GM12878 (cell line): ENCODE measurements around the gene ADAMTSL3. TPM values are rescaled to one million over a fixed set of nuclear protein-coding genes. Genes with fewer than 3 reads are reported as not detected.

Experiments
- ATAC-seq: fragments of 200-7000 bp; cut with Tn5 transposase; 3 replicates; pipeline ENCODE4 v1.9.1; 2020; ENCODE audit warnings: mild to moderate bottlenecking, moderate library complexity
- BruUV-seq: library from RNA; stranded (reverse); fragments of 400-500 nt; replicated peaks from 2 replicates; lab custom pipeline; 2021; lab: Mats Ljungman, UMichigan
- CTCF ChIA-PET: fragments of 300-600 bp; sonication (Branson Sonifier 250); formaldehyde crosslinking; extraction: SDS; loops from one replicate; lab custom pipeline; 2021; ENCODE audit warnings: inconsistent platforms; lab: Yijun Ruan, JAX
- POLR2A ChIA-PET: fragments of 350-600 bp; formaldehyde crosslinking; extraction: SDS; loops from one replicate; lab custom pipeline; 2021; ENCODE audit warnings: inconsistent platforms; lab: Charles Lee
- RAD21 ChIA-PET: fragments of 300-600 bp; sonication (Branson Sonifier 250); formaldehyde crosslinking; loops from one replicate; lab custom pipeline; 2023; ENCODE audit warnings: antibody characterized with exemption; ENCODE audit not compliant: unreplicated experiment; lab: Charles Lee
- SMC1A ChIA-PET: fragments of 300-600 bp; sonication (Branson Sonifier 250); formaldehyde crosslinking; loops from one replicate; lab custom pipeline; 2023; ENCODE audit not compliant: unreplicated experiment, uncharacterized antibody; lab: Charles Lee
- DNase-seq: peaks from one replicate; pipeline ENCODE4 v3.0.0-alpha.2; 2011; ENCODE audit warnings: low read depth, low spot score
- FAIRE-seq: peaks from 3 replicates; lab custom pipeline; 2011; peaks lifted over from hg19 to GRCh38; lab: Jason Lieb, UNC
- H2AFZ ChIP-seq: 2 replicates; pipeline ENCODE4 v1.6.0; 2011; ENCODE audit warnings: low read depth, low read length, control low read depth; ENCODE audit not compliant: control insufficient read depth
- H3K27ac ChIP-seq: 2 replicates; pipeline ENCODE4 v1.5.1; 2011; ENCODE audit warnings: control low read depth; ENCODE audit not compliant: control insufficient read depth, insufficient read depth
- H3K27me3 ChIP-seq, 2 experiments: replicated peaks in 1 of 2; 2 replicates each; pipeline versions ENCODE4 v1.6.0 to v1.6.1; 2011; ENCODE audit warnings: low read length in 1 of 2; ENCODE audit not compliant: control insufficient read depth in 2 of 2, insufficient read depth in 2 of 2
- H3K36me3 ChIP-seq, 2 experiments: 2 replicates each; pipeline ENCODE4 v1.5.1; 2011; ENCODE audit warnings: low read length in 1 of 2; ENCODE audit not compliant: control insufficient read depth in 2 of 2, insufficient read depth in 2 of 2
- H3K4me1 ChIP-seq: 2 replicates; pipeline ENCODE4 v1.6.1; 2011; ENCODE audit warnings: mild to moderate bottlenecking, low read length, moderate library complexity, mixed read lengths; ENCODE audit not compliant: control insufficient read depth, insufficient read depth
- H3K4me2 ChIP-seq: 2 replicates; pipeline ENCODE4 v1.6.0; 2011; ENCODE audit warnings: control low read depth; ENCODE audit not compliant: control insufficient read depth, insufficient read depth
- H3K4me3 ChIP-seq: fragments of 200-600 bp; sonication (generic); 2 replicates; pipeline ENCODE4 v1.5.1; 2016
- H3K79me2 ChIP-seq: 2 replicates; pipeline ENCODE4 v1.6.0; 2011; ENCODE audit warnings: low read length; ENCODE audit not compliant: control insufficient read depth, insufficient read depth
- H3K9ac ChIP-seq: 2 replicates; pipeline ENCODE4 v1.8.0; 2011; ENCODE audit warnings: low read length, control low read depth, mixed read lengths; ENCODE audit not compliant: control insufficient read depth, insufficient read depth
- H3K9me3 ChIP-seq: replicated peaks from 3 replicates; pipeline ENCODE4 v1.5.1; 2011; ENCODE audit warnings: mild to moderate bottlenecking, low read length; ENCODE audit not compliant: control insufficient read depth, insufficient read depth
- H4K20me1 ChIP-seq: 2 replicates; pipeline ENCODE4 v1.6.0; 2011; ENCODE audit not compliant: control insufficient read depth, insufficient read depth
- ATF7 ChIP-seq: fragments of 450-650 bp; IDR thresholded peaks from 2 replicates; pipeline ENCODE4 v1.6.1; 2016; ENCODE audit warnings: low read depth, mild to moderate bottlenecking
- CHD1 ChIP-seq: IDR thresholded peaks from 2 replicates; pipeline ENCODE4 v1.6.1; 2012; ENCODE audit warnings: low read depth, low read length, improper control_type of control experiment
- E2F4 ChIP-seq: IDR thresholded peaks from 2 replicates; pipeline ENCODE4 v1.6.1; 2012; ENCODE audit warnings: low read depth, low read length, improper control_type of control experiment
- EP300 ChIP-seq, 2 experiments: fragments of 150-350 bp in 1 of 2; IDR thresholded peaks; 2 replicates each; pipeline ENCODE4 v1.6.1; 2011 to 2012; ENCODE audit warnings: low read depth in 2 of 2, low read length in 2 of 2, borderline replicate concordance in 1 of 2, improper control_type of control experiment in 1 of 2, inconsistent platforms in 1 of 2; ENCODE audit not compliant: control insufficient read depth in 1 of 2
- FOXM1 ChIP-seq: IDR thresholded peaks from 2 replicates; pipeline ENCODE4 v1.6.1; 2012; ENCODE audit warnings: low read depth, mild to moderate bottlenecking, inconsistent platforms, low read length, moderate library complexity
- HCFC1 ChIP-seq: fragments of 150-350 bp; IDR thresholded peaks from 2 replicates; pipeline ENCODE4 v1.6.1; 2014; ENCODE audit warnings: low read length
- IRF5 ChIP-seq: fragments of 450-650 bp; IDR thresholded peaks from 2 replicates; pipeline ENCODE4 v1.6.1; 2017; ENCODE audit warnings: borderline replicate concordance
- MEF2A ChIP-seq: IDR thresholded peaks from 2 replicates; pipeline ENCODE4 v1.6.1; 2011; ENCODE audit warnings: low read depth, mild to moderate bottlenecking, low read length, moderate library complexity; ENCODE audit not compliant: insufficient read depth
- PBX3 ChIP-seq: IDR thresholded peaks from 2 replicates; pipeline ENCODE4 v1.6.1; 2011; ENCODE audit warnings: mild to moderate bottlenecking, low read depth, low read length, moderate library complexity; ENCODE audit not compliant: insufficient replicate concordance
- PML ChIP-seq: IDR thresholded peaks from 2 replicates; pipeline ENCODE4 v1.6.1; 2012; ENCODE audit warnings: low read length, inconsistent platforms
- SIN3A ChIP-seq: IDR thresholded peaks from 2 replicates; pipeline ENCODE4 v1.6.1; 2012; ENCODE audit warnings: low read depth, low read length, improper control_type of control experiment
- WGBS: methylation state at CpG from one replicate; pipeline ENCODE4 v1.1.6; 2016; ENCODE audit warnings: low lambda C conversion rate; ENCODE audit not compliant: insufficient replicate concordance, insufficient coverage; ENCODE audit errors: missing lambda C conversion rate; 5-methylcytosine and 5-hydroxymethylcytosine counted together
- in situ Hi-C: fragments of 300-500 bp; cut with MboI; formaldehyde crosslinking; loops from 9 replicates; pipeline ENCODE4 v1.14.3; 2018; ENCODE audit warnings: mixed read lengths
- intact Hi-C: fragments of 100-400 bp; cut with micrococcal nuclease; formaldehyde crosslinking; loops from one replicate; pipeline ENCODE4 v1.14.2; 2022; ENCODE audit not compliant: unreplicated experiment
- polyA plus RNA-seq, 11 experiments: library from polyadenylated mRNA; depleted of rRNA in 4 of 11; unstranded in 6 of 11; stranded (reverse) in 5 of 11; fragments of >200 nt; fragmentation: Nextera tagmentation in 4 of 11; fragmentation: Illumina TruSeq in 1 of 11; extraction: Ambion mirVana in 4 of 11; extraction: Trizol in 1 of 11; gene quantifications; 1 replicate in 1 of 11; 2 replicates in 10 of 11; pipeline versions ENCODE4 v1.2.1 to v1.2.3, GENCODE V29; 2011 to 2016; ENCODE audit warnings: inconsistent platforms in 2 of 11, missing spikeins in 2 of 11, low read depth in 1 of 11
- total RNA-seq, 4 experiments: library from RNA; depleted of rRNA in 3 of 4; stranded (reverse); fragments of >200 nt in 3 of 4; fragmentation: Illumina TruSeq in 1 of 4; extraction: Trizol in 1 of 4; gene quantifications; 2 replicates each; pipeline versions ENCODE4 v1.2.1 to v1.2.3, GENCODE V29; 2013 to 2021

ADAMTSL3 gene
- total and polyA plus RNA-seq, 10 of the 15 experiments (the other 5 are each of a cell fraction or from before 2014, with no cell fraction given), result 0.01 to 0.28 (median 0.13) TPM

GRCh38 chr15:83656943-83657528 lies 3.1 kb downstream of the ADAMTSL3 start:
- peaks cover 6 to 7% of the 10 kb centered on the region in 2 experiments; a peak in 3 of 4 replicates for H3K27me3 ChIP-seq
- H3K9ac ChIP-seq, result no peak overlapping the region
- H3K4me1 ChIP-seq, result no peaks in the 10 kb centered on the region
- H3K36me3 ChIP-seq, result no peaks in the 10 kb centered on the region
- no peaks in the 10 kb centered on the region for H4K20me1 ChIP-seq
- H3K79me2 ChIP-seq, result no peaks in the 10 kb centered on the region
- CTCF ChIA-PET, result interaction anchor here (0.6 to 2.2 kb wide), 6 partner anchors 11 to 367 kb away, joined by 3 to 10 read pairs (median 3); no protein-coding TSS in a partner anchor
- H3K4me2 ChIP-seq, result no peak overlapping the region
- no peak overlapping the region for H2AFZ ChIP-seq
- in situ Hi-C loops, result no loop called here
- H3K27ac ChIP-seq, result no peak overlapping the region
- TF ChIP-seq FOXM1 (no peak), PML (no peak), E2F4 (no peak), CHD1 (no peak), HCFC1 (no peak), MEF2A (no peak), EP300 (IDR thresholded peaks at IDR 0.05; ENCODE audit: borderline replicate concordance in 1 of 2, control insufficient read depth in 1 of 2, low read depth in 2 of 2, low read length in 2 of 2) (no peak), IRF5 (no peak), PBX3 (no peak), SIN3A (no peak), ATF7 (no peak)
- no TSS peak for BruUV-seq
- no peaks in the 10 kb centered on the region; the same call in 1 of the 3 replicates for H3K9me3 ChIP-seq
- H3K4me3 ChIP-seq, result no peak overlapping the region
- DNase-seq, result no peak
- intact Hi-C loops, result no loop called here
- WGBS, result 65% methylated on average over 10 of the region's 10 CpGs
- no peak for FAIRE-seq
- ATAC-seq, result no peak
- POLR2A ChIA-PET, result no interaction called here
- SMC1A ChIA-PET, result interaction anchor here (0.9 to 2.1 kb wide), 4 partner anchors 15 to 368 kb away, joined by 3 to 6 read pairs (median 4); no protein-coding TSS in a partner anchor
- RAD21 ChIA-PET, result interaction anchor here (0.6 kb wide), 1 partner anchor 247 kb away, joined by 4 read pairs; no protein-coding TSS in a partner anchor
